GM18505 (cell line): ENCODE results near the gene SRPX2.
A peak's percentile ranks its signal among the peaks of the same experiment; 100 is the strongest.

Source experiments
- ATAC-seq: cut with Tn5 transposase; IDR thresholded peaks from one replicate; pipeline ENCODE4 v1.9.1; 2021; ENCODE audit not compliant: unreplicated experiment
- POLR2A ChIP-seq: IDR thresholded peaks from 4 replicates; pipeline ENCODE4 v1.6.1; 2011; ENCODE audit warnings: borderline replicate concordance; ENCODE audit not compliant: insufficient read depth, insufficient read length; ENCODE audit errors: extremely low read depth

Gene SRPX2

GRCh38 chrX:100636321-100636991, 7.5 kb upstream of the SRPX2 start, which contains the start of gene TSPAN6:
TSS of gene TSPAN6 (minus strand) at chrX:100636806. CDS start at chrX:100636694, 112 bp downstream.
- no peak for TF ChIP-seq POLR2A
- ATAC-seq: peak; percentile 95

- no peak for ATAC-seq
- TF ChIP-seq POLR2A: no peak
These were observed 1.7 kb upstream of the SRPX2 start for GRCh38 chrX:100642290-100642689.

GRCh38 chrX:100643212-100643611, 787 bp upstream of the SRPX2 start:
- no peak for ATAC-seq

GRCh38 chrX:100645106-100645505, 1.1 kb downstream of the SRPX2 start:
- no peak for ATAC-seq
- no peak for TF ChIP-seq POLR2A

More at GRCh38 chrX:100643212-100643611, 787 bp upstream of the SRPX2 start:
- TF ChIP-seq POLR2A: no peak

GRCh38 chrX:100647095-100647494, 3.1 kb downstream of the SRPX2 start:
- no peak for ATAC-seq
- no peak for TF ChIP-seq POLR2A

- no peak for ATAC-seq
- TF ChIP-seq POLR2A: no peak
These were observed 3.7 kb downstream of the SRPX2 start for GRCh38 chrX:100647739-100648138.

- ATAC-seq: no peak
- no peak for TF ChIP-seq POLR2A
These were observed 4.7 kb downstream of the SRPX2 start for GRCh38 chrX:100648458-100649417.

GRCh38 chrX:100649550-100650356, 5.8 kb downstream of the SRPX2 start:
- no peak for ATAC-seq
- TF ChIP-seq POLR2A: no peak

GRCh38 chrX:100650841-100651240, 6.8 kb downstream of the SRPX2 start:
- no peak for TF ChIP-seq POLR2A
- ATAC-seq: no peak

GRCh38 chrX:100652266-100652665, 8.3 kb downstream of the SRPX2 start:
- TF ChIP-seq POLR2A: no peak
- no peak for ATAC-seq

GRCh38 chrX:100654261-100654660, 10.3 kb downstream of the SRPX2 start:
- no peak for ATAC-seq

GRCh38 chrX:100658941-100659381, 15.0 kb downstream of the SRPX2 start:
- TF ChIP-seq POLR2A: no peak
- ATAC-seq: no peak

More at GRCh38 chrX:100654261-100654660, 10.3 kb downstream of the SRPX2 start:
- no peak for TF ChIP-seq POLR2A
